NCI-H226 (cell line): ENCODE data around the gene MRPL48.
A peak's percentile ranks its signal among the peaks of the same experiment; 100 is the strongest.

Experiments used
- DNase-seq: peaks from one replicate; pipeline ENCODE4 v3.0.0-alpha.2; 2015

MRPL48 gene

GRCh38 chr11:73907191-73907590 lies 119.5 kb downstream of the MRPL48 start:
- peak; percentile 68 for DNase-seq

GRCh38 chr11:73912026-73912425 lies 124.4 kb downstream of the MRPL48 start:
- no peak for DNase-seq

- no peak for DNase-seq
Measured at GRCh38 chr11:73913472-73913871, 125.8 kb downstream of the MRPL48 start.

GRCh38 chr11:73914284-73914683 lies 126.6 kb downstream of the MRPL48 start:
- DNase-seq = no peak
